ENCODE data around the gene RPUSD1. TPM values are rescaled to one million over a fixed set of nuclear protein-coding genes. Genes with fewer than 3 reads are reported as not detected.
A peak's percentile ranks its signal among the peaks of the same experiment; 100 is the strongest.
"Not testable (repeated sequence)": the region's sequence is repeated elsewhere in the genome, so short reads cannot be mapped to it uniquely, and the experiment has no call there.

RPUSD1 gene
- total RNA-seq, 1 experiment from 2014 or later: 59.9 TPM

GRCh38 chr16:776824-777223 lies 11.4 kb downstream of the RPUSD1 start:
- CTCF ChIA-PET: interaction anchor here (0.7 to 1.3 kb wide), 2 partner anchors 9 to 57 kb away, joined by 3 to 4 read pairs; no protein-coding TSS in a partner anchor
- POLR2A ChIA-PET: interaction anchor here (0.6 to 0.7 kb wide), 2 partner anchors 16 to 57 kb away, joined by 3 read pairs; no protein-coding TSS in a partner anchor
- no TSS peak for BruUV-seq (replicated peaks)

GRCh38 chr16:776298-776697 lies 11.9 kb downstream of the RPUSD1 start:
- RAD21 ChIA-PET (ENCODE audit: low non-redundant PET in 1 of 2, low total read pairs in 2 of 2, uncharacterized antibody in 2 of 2, unreplicated experiment in 2 of 2); ATAC-seq; H3K27me3 ChIP-seq (ENCODE audit: insufficient read depth, low read length); H3K9ac ChIP-seq (ENCODE audit: low read length); H3K4me3 ChIP-seq (replicated peaks in 1 of 2; ENCODE audit: low read depth in 1 of 2, low read length in 2 of 2); H3K4me2 ChIP-seq (ENCODE audit: low read length); H4K20me1 ChIP-seq (ENCODE audit: insufficient read depth); H3K27ac ChIP-seq (ENCODE audit: low read depth, low read length); H3K9me3 ChIP-seq (ENCODE audit: control insufficient read depth in 1 of 2, insufficient read depth in 1 of 2, low read depth in 1 of 2, low read length in 2 of 2); DNase-seq (ENCODE audit: low read depth, low spot score); BruUV-seq (replicated peaks); H3K79me2 ChIP-seq (ENCODE audit: insufficient read depth, low read length); H2AFZ ChIP-seq (ENCODE audit: low read depth, low read length, poor library complexity, severe bottlenecking); H3K9me2 ChIP-seq (ENCODE audit: insufficient read depth); intact Hi-C loops (cut with micrococcal nuclease); H3K36me3 ChIP-seq (ENCODE audit: control insufficient read depth in 1 of 2, insufficient read depth in 2 of 2, low read length in 2 of 2); POLR2A ChIA-PET: not testable (repeated sequence)
- CTCF ChIA-PET: interaction anchor here (0.7 to 1.3 kb wide), 2 partner anchors 9 to 57 kb away, joined by 3 to 4 read pairs; no protein-coding TSS in a partner anchor
- H3K4me1 ChIP-seq (ENCODE audit: control insufficient read depth in 1 of 2, insufficient read depth in 2 of 2, low read length in 2 of 2): peaks cover 36 to 55% of the 10 kb centered on the region in 2 experiments

More at GRCh38 chr16:776824-777223, 11.4 kb downstream of the RPUSD1 start:
- intact Hi-C loops (cut with micrococcal nuclease): no loop called here
- no peaks in the 10 kb centered on the region for H3K79me2 ChIP-seq (ENCODE audit: insufficient read depth, low read length)
- H3K36me3 ChIP-seq (ENCODE audit: control insufficient read depth in 1 of 2, insufficient read depth in 2 of 2, low read length in 2 of 2): no peaks in the 10 kb centered on the region
- H3K27ac ChIP-seq (ENCODE audit: low read depth, low read length): peak overlapping the region; percentile 18; the same call in 1 of the 2 replicates
- H3K9ac ChIP-seq (ENCODE audit: low read length): no peak overlapping the region
- H3K9me3 ChIP-seq (ENCODE audit: control insufficient read depth in 1 of 2, insufficient read depth in 1 of 2, low read depth in 1 of 2, low read length in 2 of 2): no peaks in the 10 kb centered on the region
- H2AFZ ChIP-seq (ENCODE audit: low read depth, low read length, poor library complexity, severe bottlenecking): no peak overlapping the region
- TF ChIP-seq, protein P1, sequence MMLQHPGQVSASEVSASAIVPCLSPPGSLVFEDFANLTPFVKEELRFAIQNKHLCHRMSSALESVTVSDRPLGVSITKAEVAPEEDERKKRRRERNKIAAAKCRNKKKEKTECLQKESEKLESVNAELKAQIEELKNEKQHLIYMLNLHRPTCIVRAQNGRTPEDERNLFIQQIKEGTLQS (IDR thresholded peaks at IDR 0.05): no peak
- TF ChIP-seq SRF (IDR thresholded peaks at IDR 0.05; ENCODE audit: low read depth) (no peak), SP1 (IDR thresholded peaks at IDR 0.05; ENCODE audit: low read depth) (no peak)
- H3K27me3 ChIP-seq (ENCODE audit: insufficient read depth, low read length): no peaks in the 10 kb centered on the region
- peak overlapping the region; percentile 50; the same call in 1 of the 2 replicates for H3K4me2 ChIP-seq (ENCODE audit: low read length)
- H3K4me3 ChIP-seq (replicated peaks in 1 of 2; ENCODE audit: low read depth in 1 of 2, low read length in 2 of 2): no peak overlapping the region
- no peak for ATAC-seq
- no peaks in the 10 kb centered on the region for H4K20me1 ChIP-seq (ENCODE audit: insufficient read depth)
- peaks cover 36 to 55% of the 10 kb centered on the region in 2 experiments for H3K4me1 ChIP-seq (ENCODE audit: control insufficient read depth in 1 of 2, insufficient read depth in 2 of 2, low read length in 2 of 2)
- DNase-seq (ENCODE audit: low read depth, low spot score): no peak
- RAD21 ChIA-PET (ENCODE audit: low non-redundant PET in 1 of 2, low total read pairs in 2 of 2, uncharacterized antibody in 2 of 2, unreplicated experiment in 2 of 2): no interaction called here
- H3K9me2 ChIP-seq (ENCODE audit: insufficient read depth): no peaks in the 10 kb centered on the region

Measured in HCT116 (cell line).